OCI-LY7 (cell line): ENCODE data around the gene GPR119.

Source experiments
- EZH2phosphoT487 ChIP-seq: fragments of 200-600 bp; sonication (generic); IDR thresholded peaks from 2 replicates; pipeline ENCODE4 v1.6.1; 2018; ENCODE audit warnings: low read depth, borderline replicate concordance, mild to moderate bottlenecking, mixed run types, antibody characterized with exemption, low read length, moderate library complexity, mixed read lengths
- TF ChIP-seq, protein P1 (sequence below): fragments of 200-600 bp; sonication (generic); conservative IDR thresholded peaks from 2 replicates; pipeline ENCODE4 v1.5.1; 2014; ENCODE audit warnings: mild to moderate bottlenecking, antibody characterized with exemption, low read length, moderate library complexity, mixed read lengths

DNA sequence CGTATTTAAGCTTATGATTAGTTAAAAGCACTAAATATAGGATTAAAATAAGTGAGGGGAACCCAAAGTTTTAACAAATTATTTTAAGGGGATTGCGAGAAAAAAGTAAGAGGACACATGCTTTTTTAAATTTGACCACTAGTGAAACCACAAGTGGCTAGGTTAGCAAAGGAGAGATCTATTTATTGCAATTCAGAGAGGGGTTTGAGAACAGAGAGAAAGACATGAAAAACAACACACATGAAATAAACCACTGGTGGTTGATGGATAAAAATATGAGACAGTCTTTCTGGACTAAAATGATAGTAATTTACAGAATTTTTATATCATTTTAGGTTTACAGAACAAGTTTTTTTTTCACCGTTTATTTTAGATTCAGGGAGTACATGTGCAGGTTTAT is 33.9 kb downstream of the GPR119 start:
- TF ChIP-seq, protein P1, sequence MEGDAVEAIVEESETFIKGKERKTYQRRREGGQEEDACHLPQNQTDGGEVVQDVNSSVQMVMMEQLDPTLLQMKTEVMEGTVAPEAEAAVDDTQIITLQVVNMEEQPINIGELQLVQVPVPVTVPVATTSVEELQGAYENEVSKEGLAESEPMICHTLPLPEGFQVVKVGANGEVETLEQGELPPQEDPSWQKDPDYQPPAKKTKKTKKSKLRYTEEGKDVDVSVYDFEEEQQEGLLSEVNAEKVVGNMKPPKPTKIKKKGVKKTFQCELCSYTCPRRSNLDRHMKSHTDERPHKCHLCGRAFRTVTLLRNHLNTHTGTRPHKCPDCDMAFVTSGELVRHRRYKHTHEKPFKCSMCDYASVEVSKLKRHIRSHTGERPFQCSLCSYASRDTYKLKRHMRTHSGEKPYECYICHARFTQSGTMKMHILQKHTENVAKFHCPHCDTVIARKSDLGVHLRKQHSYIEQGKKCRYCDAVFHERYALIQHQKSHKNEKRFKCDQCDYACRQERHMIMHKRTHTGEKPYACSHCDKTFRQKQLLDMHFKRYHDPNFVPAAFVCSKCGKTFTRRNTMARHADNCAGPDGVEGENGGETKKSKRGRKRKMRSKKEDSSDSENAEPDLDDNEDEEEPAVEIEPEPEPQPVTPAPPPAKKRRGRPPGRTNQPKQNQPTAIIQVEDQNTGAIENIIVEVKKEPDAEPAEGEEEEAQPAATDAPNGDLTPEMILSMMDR = no peak
- TF ChIP-seq EZH2phosphoT487 = no peak
